AG04450 (cell line): ENCODE data around the gene COL20A1. TPM values are rescaled to one million over a fixed set of nuclear protein-coding genes. Genes with fewer than 3 reads are reported as not detected.
A peak's percentile ranks its signal among the peaks of the same experiment; 100 is the strongest.

Experiments used
- CTCF ChIA-PET: fragments of 300-600, 350-600 bp; formaldehyde crosslinking; extraction: SDS; loops from one replicate; lab custom pipeline; 2022; ENCODE audit warnings: antibody characterized with exemption, inconsistent platforms; lab: Charles Lee
- POLR2A ChIA-PET: fragments of 350-600 bp; formaldehyde crosslinking; extraction: SDS; loops from one replicate; lab custom pipeline; 2021; ENCODE audit warnings: antibody characterized with exemption, inconsistent platforms; lab: Yijun Ruan, JAX
- DNase-seq: peaks from one replicate; pipeline ENCODE4 v3.0.0-alpha.2; 2011; ENCODE audit warnings: low read depth, low spot score
- H3K27ac ChIP-seq: one replicate; pipeline ENCODE4 v1.5.1; 2012; ENCODE audit warnings: low read depth, low read length, control low read depth
- H3K27me3 ChIP-seq: one replicate; pipeline ENCODE4 v1.6.0; 2012; ENCODE audit warnings: low read length; ENCODE audit not compliant: control insufficient read depth, insufficient read depth
- H3K4me3 ChIP-seq: 2 replicates; pipeline ENCODE4 v1.5.1; 2011; ENCODE audit warnings: mild to moderate bottlenecking, low read depth, low read length, control low read depth
- H3K9me3 ChIP-seq: 2 replicates; pipeline ENCODE4 v1.5.1; 2012; ENCODE audit warnings: low read length; ENCODE audit not compliant: control insufficient read depth, insufficient read depth
- CTCF ChIP-seq: IDR thresholded peaks from 2 replicates; pipeline ENCODE4 v1.5.1; 2011; ENCODE audit warnings: low read depth, low read length, control low read depth, inconsistent platforms
- polyA plus RNA-seq: library from polyadenylated mRNA; depleted of rRNA; stranded (reverse); fragments of >200 nt; gene quantifications from 2 replicates; pipeline ENCODE4 v1.2.3, GENCODE V29; 2011

The COL20A1 gene
- polyA plus RNA-seq, 1 experiment = not detected

- no peak for DNase-seq
- no peak overlapping the region for H3K27ac ChIP-seq
- H3K9me3 ChIP-seq = peaks cover 6% of the 10 kb centered on the region; the same call in 1 of the 2 replicates
- peaks cover 66% of the 10 kb centered on the region for H3K27me3 ChIP-seq
- no peak overlapping the region for H3K4me3 ChIP-seq
- ChIA-PET CTCF (no interaction called here), POLR2A (no interaction called here)
- no peak for TF ChIP-seq CTCF
Observed at GRCh38 chr20:63264000-63264399, 29.0 kb upstream of the COL20A1 start.

- H3K27me3 ChIP-seq = peaks cover 61% of the 10 kb centered on the region
- ChIA-PET POLR2A (no interaction called here), CTCF (interaction anchor here (0.9 kb wide), 1 partner anchor 41 kb away, joined by 4 read pairs; no protein-coding TSS in a partner anchor)
- no peak overlapping the region for H3K27ac ChIP-seq
- TF ChIP-seq CTCF = no peak
- peaks cover under 1% of the 10 kb centered on the region; the same call in 1 of the 2 replicates for H3K9me3 ChIP-seq
- no peak for DNase-seq
- H3K4me3 ChIP-seq = no peak overlapping the region
Observed at GRCh38 chr20:63264519-63264918, 28.5 kb upstream of the COL20A1 start.

- H3K27me3 ChIP-seq = peaks cover 47% of the 10 kb centered on the region
- no peak overlapping the region for H3K27ac ChIP-seq
- no peaks in the 10 kb centered on the region for H3K9me3 ChIP-seq
- POLR2A ChIA-PET = no interaction called here
- DNase-seq = peak; percentile 7
- CTCF ChIA-PET = no interaction called here
- TF ChIP-seq CTCF = no peak
- no peak overlapping the region for H3K4me3 ChIP-seq
Observed at GRCh38 chr20:63265891-63266515, 27.0 kb upstream of the COL20A1 start.

- POLR2A ChIA-PET = no interaction called here
- H3K9me3 ChIP-seq = no peaks in the 10 kb centered on the region
- CTCF ChIA-PET = no interaction called here
- TF ChIP-seq CTCF = no peak
- H3K27ac ChIP-seq = no peak overlapping the region
- H3K4me3 ChIP-seq = no peak overlapping the region
- peaks cover 33% of the 10 kb centered on the region for H3K27me3 ChIP-seq
- no peak for DNase-seq
Observed at GRCh38 chr20:63267691-63268090, 25.3 kb upstream of the COL20A1 start.

- no peak for TF ChIP-seq CTCF
- ChIA-PET POLR2A (no interaction called here), CTCF (no interaction called here)
- H3K4me3 ChIP-seq = no peak overlapping the region
- H3K27ac ChIP-seq = no peak overlapping the region
- H3K27me3 ChIP-seq = peaks cover 27% of the 10 kb centered on the region
- no peaks in the 10 kb centered on the region for H3K9me3 ChIP-seq
- DNase-seq = no peak
Observed at GRCh38 chr20:63268256-63268655, 24.7 kb upstream of the COL20A1 start.
